Erythroblast (primary cell): ENCODE results near the gene CD300H.
"Not testable (repeated sequence)": the region's sequence is repeated elsewhere in the genome, so short reads cannot be mapped to it uniquely, and the experiment has no call there.

Source experiments
- GATA1 ChIP-seq: IDR thresholded peaks from 2 replicates; pipeline ENCODE4 v1.6.1; 2011; ENCODE audit warnings: low read depth, mild to moderate bottlenecking, control low read depth, low read length, moderate library complexity
- POLR2A ChIP-seq: IDR thresholded peaks from 2 replicates; pipeline ENCODE4 v1.6.1; 2011; ENCODE audit warnings: mild to moderate bottlenecking, low read length

- not testable (repeated sequence) for TF ChIP-seq POLR2A, GATA1
These were observed 8.9 kb downstream of the CD300H start for GRCh38 chr17:74558402-74558801.
